Stimulated activated CD4-positive, alpha-beta T cell treated with anti-CD3 and anti-CD28 coated beads, Interleukin-2, amount 100 ng/mL, for 24 hours (primary cell): ENCODE measurements around the gene C10orf53.

Experiments
- DNase-seq, 2 donors: peaks; one replicate each; pipeline ENCODE4 v3.0.0-alpha.2; 2020

Gene C10orf53

GRCh38 chr10:49739426-49739825 is 60.0 kb downstream of the C10orf53 start:
- no peak for DNase-seq

- no peak for DNase-seq
Measured at GRCh38 chr10:49740346-49741107, 61.1 kb downstream of the C10orf53 start.

- DNase-seq = no peak
Measured at GRCh38 chr10:49741108-49741995, 61.9 kb downstream of the C10orf53 start.

- DNase-seq = no peak
Measured at GRCh38 chr10:49742683-49743463, 63.4 kb downstream of the C10orf53 start.

- DNase-seq = no peak
Measured at GRCh38 chr10:49743464-49744075, 64.1 kb downstream of the C10orf53 start.

GRCh38 chr10:49744091-49744685 is 64.7 kb downstream of the C10orf53 start:
- DNase-seq = no peak

- no peak for DNase-seq
Measured at GRCh38 chr10:49744924-49745605, 65.6 kb downstream of the C10orf53 start.

- no peak for DNase-seq
Measured at GRCh38 chr10:49745756-49746155, 66.3 kb downstream of the C10orf53 start.

GRCh38 chr10:49746626-49747302 is 67.3 kb downstream of the C10orf53 start:
- DNase-seq = no peak
